Mucosa of descending colon (tissue), 3 donors: ENCODE measurements around the gene CP. TPM values are rescaled to one million over a fixed set of nuclear protein-coding genes. Genes with fewer than 3 reads are reported as not detected.
A peak's percentile ranks its signal among the peaks of the same experiment; 100 is the strongest.

ENCODE experiments used
- ATAC-seq: fragments of 200-7000 bp; cut with Tn5 transposase; one replicate; pipeline ENCODE4 v1.9.1; 2020; ENCODE audit warnings: mild to moderate bottlenecking, moderate library complexity
- DNase-seq, 3 donors: peaks; one replicate each; pipeline ENCODE4 v3.0.0-alpha.2; 2020
- H3K36me3 ChIP-seq: fragments of 200-600 bp; one replicate; pipeline ENCODE4 v1.8.0; 2021; ENCODE audit warnings: low read depth, mild to moderate bottlenecking
- H3K4me1 ChIP-seq: fragments of 200-600 bp; one replicate; pipeline ENCODE4 v1.8.0; 2021; ENCODE audit warnings: low read depth, mild to moderate bottlenecking
- H3K4me3 ChIP-seq: fragments of 200-600 bp; one replicate; pipeline ENCODE4 v1.8.0; 2021; ENCODE audit warnings: mild to moderate bottlenecking
- H3K9me3 ChIP-seq: fragments of 200-600 bp; one replicate; pipeline ENCODE4 v1.8.0; 2021; ENCODE audit warnings: mild to moderate bottlenecking
- CTCF ChIP-seq: fragments of 200-600 bp; IDR thresholded peaks from one replicate; pipeline ENCODE4 v1.8.0; 2022; ENCODE audit warnings: antibody characterized with exemption, mild to moderate bottlenecking
- intact Hi-C, 2 donors: fragments of 100-400 bp; cut with DNase I in 1 of 2; cut with micrococcal nuclease in 1 of 2; formaldehyde crosslinking; loops; one replicate each; pipeline versions ENCODE4 v1.11.0 to v1.11.1; 2022; cut with DNase I, micrococcal nuclease
- total RNA-seq, 3 donors: library from RNA; stranded (reverse); fragmentation: NEBNext Ultra II Directional in 2 of 3; extraction: Animal tissue kit (Norgen Biotek cat#: 25700) in 2 of 3; gene quantifications; one replicate each; pipeline versions ENCODE4 v1.2.1 to v1.2.4, GENCODE V29; 2021 to 2023
- donor health status: DM: no; HTN: no; CAD: no; lungs with moderate emphysema.
- donor health status: DM: no; HTN: no; CAD: no.
- donor health status: DM: no; HTN: yes; CAD: no.

The CP gene
- total RNA-seq, 3 donors from 2014 or later: 5.7 to 13.4 (median 11.6) TPM

GRCh38 chr3:149216193-149216869 is 5.3 kb downstream of the CP start:
- Histone ChIP-seq H3K9me3 (no peaks in the 10 kb centered on the region), H3K4me3 (no peak overlapping the region), H3K36me3 (no peaks in the 10 kb centered on the region), H3K4me1 (peaks cover 18% of the 10 kb centered on the region)
- intact Hi-C loops: no loop called here
- peak in 2 of 3 donors; percentile 31 to 42 for DNase-seq
- TF ChIP-seq CTCF: no peak
- ATAC-seq: peak; percentile 61

- ATAC-seq (no peak), DNase-seq (no peak)
- Histone ChIP-seq H3K36me3 (no peaks in the 10 kb centered on the region), H3K4me1 (peaks cover 18% of the 10 kb centered on the region), H3K4me3 (no peak overlapping the region), H3K9me3 (no peaks in the 10 kb centered on the region)
- intact Hi-C loops: no loop called here
- TF ChIP-seq CTCF: no peak
These were observed 6.1 kb downstream of the CP start for GRCh38 chr3:149215515-149215914.

GRCh38 chr3:149214702-149215101 is 6.9 kb downstream of the CP start:
- no peaks in the 10 kb centered on the region for H3K36me3 ChIP-seq
- no peaks in the 10 kb centered on the region for H3K9me3 ChIP-seq
- DNase-seq: peak in 1 of 3 donors; percentile 31
- no peak overlapping the region for H3K4me3 ChIP-seq
- no peak for TF ChIP-seq CTCF
- H3K4me1 ChIP-seq: peaks cover 18% of the 10 kb centered on the region
- intact Hi-C loops: no loop called here
- ATAC-seq: peak; percentile 83

DNA sequence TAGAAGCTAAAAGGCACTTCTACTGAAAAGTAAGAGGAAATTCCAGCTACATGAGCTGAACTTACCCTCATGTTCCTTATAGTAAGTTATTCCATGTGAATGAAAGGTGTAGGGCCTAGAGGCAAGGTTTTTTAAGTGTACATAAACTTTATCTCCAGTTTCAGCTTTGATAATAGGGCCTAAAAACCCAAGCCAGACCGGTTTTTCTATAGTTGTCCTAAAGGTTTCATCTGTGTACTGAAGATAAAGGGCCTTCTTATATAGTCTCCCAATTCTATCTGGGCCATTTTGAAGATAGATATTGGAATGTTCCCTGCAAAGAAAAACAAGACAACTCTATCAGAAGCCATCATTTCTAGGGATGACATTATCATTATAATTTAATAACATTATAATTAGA is 9.2 kb downstream of the CP start:
- no peak for DNase-seq
- TF ChIP-seq CTCF: no peak

DNA sequence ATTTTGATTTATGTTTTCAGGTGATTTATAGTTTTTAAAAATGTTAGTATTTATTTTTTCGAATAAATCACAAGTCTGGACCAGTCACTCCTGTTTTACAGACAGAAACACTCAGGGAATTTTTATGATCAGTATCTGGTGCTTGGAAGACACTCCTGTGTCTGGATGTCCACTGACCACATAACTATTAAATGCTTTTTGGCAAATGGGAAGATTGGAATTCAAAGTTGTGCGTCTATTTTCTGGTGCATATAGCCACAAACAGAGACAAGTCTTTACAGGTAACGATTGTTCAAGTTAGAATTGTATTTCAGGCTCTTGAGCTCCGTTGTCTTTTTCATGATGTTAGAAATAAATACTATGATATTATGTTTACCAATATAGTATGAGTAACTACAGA is 12.2 kb downstream of the CP start:
- intact Hi-C loops: no loop called here
- Histone ChIP-seq H3K9me3 (no peaks in the 10 kb centered on the region), H3K36me3 (no peaks in the 10 kb centered on the region), H3K4me1 (no peaks in the 10 kb centered on the region), H3K4me3 (no peak overlapping the region)
- no peak for TF ChIP-seq CTCF
- ATAC-seq (no peak), DNase-seq (no peak)

More for the DNA sequence above, 9.2 kb downstream of the CP start:
- no peak for ATAC-seq
- H3K4me1 ChIP-seq: peaks cover 18% of the 10 kb centered on the region
- H3K4me3 ChIP-seq: no peak overlapping the region
- no peaks in the 10 kb centered on the region for H3K36me3 ChIP-seq
- intact Hi-C loops: no loop called here
- H3K9me3 ChIP-seq: no peaks in the 10 kb centered on the region

DNA sequence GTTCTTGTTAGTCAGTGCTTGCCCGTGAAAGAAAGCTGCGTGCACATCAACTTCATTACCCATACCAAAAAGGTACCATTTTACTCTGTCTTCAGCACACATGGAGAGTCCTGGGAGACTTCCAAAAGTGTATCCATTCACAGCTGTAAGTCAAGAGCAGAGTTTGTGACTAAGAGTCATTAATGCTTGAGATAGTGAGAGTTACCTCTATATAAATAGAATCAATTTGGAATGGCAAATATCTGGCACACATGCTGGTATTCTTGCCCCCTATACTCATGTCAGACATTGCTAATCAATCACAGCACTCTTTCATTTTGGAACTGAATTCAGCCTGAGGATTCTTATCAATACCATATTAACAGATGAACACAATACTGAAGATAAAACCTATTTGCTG is 14.2 kb downstream of the CP start:
- DNase-seq: no peak
- TF ChIP-seq CTCF: no peak
- Histone ChIP-seq H3K4me1 (no peaks in the 10 kb centered on the region), H3K9me3 (no peaks in the 10 kb centered on the region), H3K4me3 (no peak overlapping the region), H3K36me3 (no peaks in the 10 kb centered on the region)
- ATAC-seq: no peak
- intact Hi-C loops: no loop called here
